HEK293 (cell line): ENCODE results near the gene SLC4A8.

Source experiments
- CTCF ChIA-PET: fragments of 350-600 bp; formaldehyde crosslinking; extraction: SDS; loops from one replicate; lab custom pipeline; 2021; ENCODE audit warnings: antibody characterized with exemption; lab: Yijun Ruan, JAX
- POLR2A ChIA-PET: fragments of 300-600 bp; formaldehyde crosslinking; extraction: SDS; loops from one replicate; lab custom pipeline; 2020; ENCODE audit warnings: antibody characterized with exemption, inconsistent platforms; lab: Yijun Ruan, JAX
- H3K27ac ChIP-seq: fragments of 200-500 bp; sonication (Bioruptor generic); 2 replicates; pipeline ENCODE4 v1.5.1; 2014; ENCODE audit warnings: low read depth, low read length, control low read depth, inconsistent platforms; ENCODE audit errors: extremely low read depth
- H3K36me3 ChIP-seq, 2 experiments: fragments of 200-500 bp in 1 of 2; sonication (Bioruptor generic) in 1 of 2; 1 replicate in 1 of 2; 2 replicates in 1 of 2; pipeline ENCODE4 v1.5.1; 2014 to 2017; ENCODE audit warnings: inconsistent platforms in 2 of 2, low read length in 2 of 2; ENCODE audit not compliant: control insufficient read depth in 2 of 2, insufficient read depth in 1 of 2
- H3K4me1 ChIP-seq: fragments of 200-500 bp; sonication (Bioruptor generic); 2 replicates; pipeline ENCODE4 v1.5.1; 2014; ENCODE audit warnings: mild to moderate bottlenecking, low read length, inconsistent platforms; ENCODE audit not compliant: control insufficient read depth, insufficient read depth
- H3K4me3 ChIP-seq: 2 replicates; pipeline ENCODE4 v1.5.1; 2011; ENCODE audit warnings: low read depth, mild to moderate bottlenecking, control low read depth, low read length, moderate library complexity
- H3K9me3 ChIP-seq: fragments of 200-500 bp; sonication (Bioruptor generic); 2 replicates; pipeline ENCODE4 v1.5.1; 2014; ENCODE audit warnings: low read depth, low read length, inconsistent platforms; ENCODE audit not compliant: control insufficient read depth, insufficient read depth
- BCL11B ChIP-seq: fragments of 450-650 bp; formaldehyde crosslinking; IDR thresholded peaks from 2 replicates; pipeline ENCODE4 v1.5.1; 2016; ENCODE audit warnings: low read depth, missing biosample characterization, missing genetic modification characterization
- EGR2 ChIP-seq: fragments of 450-650 bp; formaldehyde crosslinking; IDR thresholded peaks from 2 replicates; pipeline ENCODE4 v1.5.1; 2016; ENCODE audit warnings: low read depth, missing biosample characterization, missing genetic modification characterization
- GFI1B ChIP-seq: fragments of 450-650 bp; formaldehyde crosslinking; IDR thresholded peaks from 2 replicates; pipeline ENCODE4 v1.5.1; 2016; ENCODE audit warnings: missing biosample characterization, missing genetic modification characterization
- GLIS1 ChIP-seq: fragments of 450-650 bp; formaldehyde crosslinking; IDR thresholded peaks from 2 replicates; pipeline ENCODE4 v1.5.1; 2016; ENCODE audit warnings: missing biosample characterization, missing genetic modification characterization
- HOXA7 ChIP-seq: sonication (generic); formaldehyde crosslinking; IDR thresholded peaks from 2 replicates; pipeline ENCODE4 v1.8.1; 2022; ENCODE audit warnings: missing genetic modification reagents, borderline replicate concordance
- IKZF3 ChIP-seq: fragments of 450-650 bp; IDR thresholded peaks from 2 replicates; pipeline ENCODE4 v1.5.0; 2018; ENCODE audit warnings: missing biosample characterization, mild to moderate bottlenecking, missing genetic modification characterization, moderate library complexity
- KLF1 ChIP-seq: fragments of 450-650 bp; formaldehyde crosslinking; IDR thresholded peaks from 2 replicates; pipeline ENCODE4 v1.5.1; 2016; ENCODE audit warnings: missing biosample characterization, missing genetic modification characterization
- OSR2 ChIP-seq: fragments of 450-650 bp; formaldehyde crosslinking; IDR thresholded peaks from 2 replicates; pipeline ENCODE4 v1.5.1; 2016; ENCODE audit warnings: missing biosample characterization, missing genetic modification characterization
- ZBTB17 ChIP-seq: fragments of 450-650 bp; formaldehyde crosslinking; IDR thresholded peaks from 2 replicates; pipeline ENCODE4 v1.5.1; 2016; ENCODE audit warnings: missing biosample characterization, missing genetic modification characterization
- ZBTB48 ChIP-seq: fragments of 450-650 bp; formaldehyde crosslinking; IDR thresholded peaks from 2 replicates; pipeline ENCODE4 v1.5.1; 2016; ENCODE audit warnings: missing biosample characterization, missing genetic modification characterization
- ZIC2 ChIP-seq: fragments of 450-650 bp; formaldehyde crosslinking; IDR thresholded peaks from 2 replicates; pipeline ENCODE4 v1.5.1; 2016; ENCODE audit warnings: missing biosample characterization, missing genetic modification characterization
- ZNF169 ChIP-seq: fragments of 450-650 bp; formaldehyde crosslinking; IDR thresholded peaks from 2 replicates; pipeline ENCODE4 v1.5.1; 2016; ENCODE audit warnings: missing biosample characterization, missing genetic modification characterization
- ZNF341 ChIP-seq: fragments of 450-650 bp; formaldehyde crosslinking; IDR thresholded peaks from 2 replicates; pipeline ENCODE4; 2016; ENCODE audit warnings: low read depth, missing biosample characterization, missing genetic modification characterization
- ZNF394 ChIP-seq: fragments of 450-650 bp; formaldehyde crosslinking; IDR thresholded peaks from 2 replicates; pipeline ENCODE4 v1.5.1; 2016; ENCODE audit warnings: missing biosample characterization, missing genetic modification characterization, mild to moderate bottlenecking, moderate library complexity, borderline replicate concordance
- ZNF558 ChIP-seq: fragments of 450-650 bp; formaldehyde crosslinking; IDR thresholded peaks from 2 replicates; pipeline ENCODE4 v1.5.1; 2016; ENCODE audit warnings: missing biosample characterization, missing genetic modification characterization
- ZNF747 ChIP-seq: fragments of 450-650 bp; formaldehyde crosslinking; IDR thresholded peaks from 2 replicates; pipeline ENCODE4 v1.5.1; 2016; ENCODE audit warnings: missing biosample characterization, missing genetic modification characterization
- ZNF777 ChIP-seq: fragments of 450-650 bp; formaldehyde crosslinking; IDR thresholded peaks from 2 replicates; pipeline ENCODE4 v1.5.1; 2017; ENCODE audit warnings: missing biosample characterization, missing genetic modification characterization, borderline replicate concordance
- ZSCAN16 ChIP-seq: fragments of 450-650 bp; formaldehyde crosslinking; IDR thresholded peaks from 2 replicates; pipeline ENCODE4 v1.5.1; 2016; ENCODE audit warnings: missing biosample characterization, missing genetic modification characterization
- ZSCAN23 ChIP-seq: fragments of 450-650 bp; formaldehyde crosslinking; IDR thresholded peaks from 2 replicates; pipeline ENCODE4 v1.5.1; 2016; ENCODE audit warnings: missing biosample characterization, missing genetic modification characterization
- ZXDB ChIP-seq: fragments of 450-650 bp; formaldehyde crosslinking; IDR thresholded peaks from 2 replicates; pipeline ENCODE4 v1.5.1; 2016; ENCODE audit warnings: missing biosample characterization, missing genetic modification characterization
- TF ChIP-seq, protein P1 (sequence below): fragments of 450-650 bp; formaldehyde crosslinking; IDR thresholded peaks from 2 replicates; pipeline ENCODE4 v1.5.1; 2016; ENCODE audit warnings: missing biosample characterization, missing genetic modification characterization
- TF ChIP-seq, protein P2 (sequence below): fragments of 450-650 bp; formaldehyde crosslinking; IDR thresholded peaks from 2 replicates; pipeline ENCODE4 v1.5.1; 2016; ENCODE audit warnings: missing biosample characterization, missing genetic modification characterization
- TF ChIP-seq, protein P3 (sequence below): fragments of 450-650 bp; formaldehyde crosslinking; IDR thresholded peaks from 2 replicates; pipeline ENCODE4 v1.5.1; 2016; ENCODE audit warnings: missing biosample characterization, missing genetic modification characterization, borderline replicate concordance
- TF ChIP-seq, protein P4 (sequence below): fragments of 450-650 bp; formaldehyde crosslinking; IDR thresholded peaks from 2 replicates; pipeline ENCODE4 v1.5.1; 2016; ENCODE audit warnings: missing biosample characterization, missing genetic modification characterization
- TF ChIP-seq, protein P5 (sequence below): fragments of 450-650 bp; formaldehyde crosslinking; IDR thresholded peaks from 2 replicates; pipeline ENCODE4 v1.5.1; 2016; ENCODE audit warnings: missing biosample characterization, missing genetic modification characterization

SLC4A8 gene

DNA sequence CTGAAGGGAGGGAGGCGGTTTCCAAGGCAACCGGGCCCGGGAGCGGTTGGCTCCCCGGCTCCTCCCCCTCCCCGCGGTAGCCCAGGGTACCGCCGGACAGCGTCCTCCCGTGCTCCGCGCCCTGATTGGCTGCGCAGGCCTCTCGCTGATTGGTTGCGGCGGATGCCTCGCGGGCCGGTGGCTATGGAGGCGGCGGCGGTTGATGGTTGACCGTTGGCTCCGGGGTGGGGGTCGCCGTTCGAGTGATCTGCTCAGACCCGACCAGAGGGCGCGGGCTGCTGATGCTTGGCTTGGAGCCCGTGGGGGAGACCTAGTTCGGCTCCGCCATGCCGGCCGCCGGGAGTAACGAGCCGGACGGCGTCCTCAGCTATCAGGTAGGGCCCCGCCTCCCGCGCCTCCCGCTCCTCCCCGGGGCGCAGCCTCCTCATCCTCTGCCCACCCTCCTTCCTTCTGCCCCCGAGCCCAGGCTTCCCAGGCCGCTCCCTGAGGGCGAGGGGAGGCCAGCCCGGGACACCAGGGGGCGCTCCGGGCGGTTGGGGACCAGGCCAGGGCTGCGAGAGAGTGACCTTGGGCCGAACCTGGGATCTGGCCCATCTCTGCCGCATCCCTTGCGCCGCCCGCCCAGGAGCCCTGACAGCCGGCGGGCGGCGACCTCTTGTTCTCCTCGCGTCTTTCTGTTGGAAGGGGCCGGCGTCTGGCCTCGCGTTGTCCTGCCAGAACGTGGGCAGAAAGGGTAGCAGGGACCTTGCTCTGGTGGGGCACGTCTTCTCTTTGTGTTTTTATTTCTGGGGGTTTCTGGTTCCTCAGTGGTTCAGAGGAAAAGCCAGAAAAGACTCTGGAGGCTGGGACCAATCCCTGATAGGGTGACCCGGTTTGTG, at the start of gene SLC4A8 (continued):
- TF ChIP-seq, protein P1, sequence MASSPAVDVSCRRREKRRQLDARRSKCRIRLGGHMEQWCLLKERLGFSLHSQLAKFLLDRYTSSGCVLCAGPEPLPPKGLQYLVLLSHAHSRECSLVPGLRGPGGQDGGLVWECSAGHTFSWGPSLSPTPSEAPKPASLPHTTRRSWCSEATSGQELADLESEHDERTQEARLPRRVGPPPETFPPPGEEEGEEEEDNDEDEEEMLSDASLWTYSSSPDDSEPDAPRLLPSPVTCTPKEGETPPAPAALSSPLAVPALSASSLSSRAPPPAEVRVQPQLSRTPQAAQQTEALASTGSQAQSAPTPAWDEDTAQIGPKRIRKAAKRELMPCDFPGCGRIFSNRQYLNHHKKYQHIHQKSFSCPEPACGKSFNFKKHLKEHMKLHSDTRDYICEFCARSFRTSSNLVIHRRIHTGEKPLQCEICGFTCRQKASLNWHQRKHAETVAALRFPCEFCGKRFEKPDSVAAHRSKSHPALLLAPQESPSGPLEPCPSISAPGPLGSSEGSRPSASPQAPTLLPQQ (tag by site-specific recombination), result peak; percentile 27; the same call in 1 of the 2 replicates
- TF ChIP-seq ZBTB17 (tag by site-specific recombination), result peak; percentile 84
- TF ChIP-seq GFI1B (tag by site-specific recombination), result no peak
- TF ChIP-seq ZIC2 (tag by site-specific recombination), result 0 out of 2 replicates have a peak, but pooled peaks have one; percentile 25
- 0 out of 2 replicates have a peak, but pooled peaks have one; percentile 18 for TF ChIP-seq IKZF3 (tag by site-specific recombination)
- peak; percentile 54 for TF ChIP-seq GLIS1
- TF ChIP-seq EGR2 (tag by site-specific recombination), result peak; percentile 87
- peak; percentile 73 for TF ChIP-seq OSR2
- peak; percentile 56 for TF ChIP-seq KLF1
- TF ChIP-seq, protein P2, sequence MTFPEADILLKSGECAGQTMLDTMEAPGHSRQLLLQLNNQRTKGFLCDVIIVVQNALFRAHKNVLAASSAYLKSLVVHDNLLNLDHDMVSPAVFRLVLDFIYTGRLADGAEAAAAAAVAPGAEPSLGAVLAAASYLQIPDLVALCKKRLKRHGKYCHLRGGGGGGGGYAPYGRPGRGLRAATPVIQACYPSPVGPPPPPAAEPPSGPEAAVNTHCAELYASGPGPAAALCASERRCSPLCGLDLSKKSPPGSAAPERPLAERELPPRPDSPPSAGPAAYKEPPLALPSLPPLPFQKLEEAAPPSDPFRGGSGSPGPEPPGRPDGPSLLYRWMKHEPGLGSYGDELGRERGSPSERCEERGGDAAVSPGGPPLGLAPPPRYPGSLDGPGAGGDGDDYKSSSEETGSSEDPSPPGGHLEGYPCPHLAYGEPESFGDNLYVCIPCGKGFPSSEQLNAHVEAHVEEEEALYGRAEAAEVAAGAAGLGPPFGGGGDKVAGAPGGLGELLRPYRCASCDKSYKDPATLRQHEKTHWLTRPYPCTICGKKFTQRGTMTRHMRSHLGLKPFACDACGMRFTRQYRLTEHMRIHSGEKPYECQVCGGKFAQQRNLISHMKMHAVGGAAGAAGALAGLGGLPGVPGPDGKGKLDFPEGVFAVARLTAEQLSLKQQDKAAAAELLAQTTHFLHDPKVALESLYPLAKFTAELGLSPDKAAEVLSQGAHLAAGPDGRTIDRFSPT (tag by site-specific recombination), result peak; percentile 27; the same call in 1 of the 2 replicates
- no peak for TF ChIP-seq HOXA7 (CRISPR knock-in tag)
- no peak for TF ChIP-seq ZSCAN16
- peak; percentile 72 for TF ChIP-seq ZNF341
- TF ChIP-seq ZNF394 (tag by site-specific recombination), result peak; percentile 36; the same call in 1 of the 2 replicates
- TF ChIP-seq, all 188 proteins: peak for 47

DNA sequence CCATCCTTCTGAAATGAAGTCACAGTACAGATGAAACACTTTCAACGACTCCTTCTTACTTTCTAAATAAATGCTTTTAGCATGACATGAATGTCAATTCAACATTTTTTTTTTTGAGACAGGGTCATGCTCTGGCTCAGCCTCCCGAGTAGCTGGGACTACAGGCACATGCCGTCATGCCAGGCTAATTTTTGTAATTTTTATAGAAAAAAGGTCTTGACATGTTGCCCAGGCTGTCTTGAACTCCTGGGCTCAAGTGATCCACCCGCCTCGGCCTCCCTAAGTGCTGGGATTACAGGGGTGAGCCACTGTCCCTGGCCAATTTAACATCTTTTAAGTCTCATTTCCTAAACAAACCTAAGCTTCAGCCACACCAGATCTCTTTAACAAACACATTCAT, 49.8 kb upstream of the SLC4A8 start:
- CTCF ChIA-PET, result interaction anchor here (0.6 to 1.3 kb wide), 2 partner anchors 19 to 34 kb away, joined by 4 to 5 read pairs; no protein-coding TSS in a partner anchor
- Histone ChIP-seq H3K4me1 (peaks cover 14% of the 10 kb centered on the region), H3K27ac (no peak overlapping the region), H3K9me3 (no peaks in the 10 kb centered on the region), H3K4me3 (no peak overlapping the region), H3K36me3 (peaks cover 4 to 40% of the 10 kb centered on the region in 2 experiments; a peak in 2 of 3 replicates)
- POLR2A ChIA-PET, result no interaction called here
- TF ChIP-seq, protein P3, sequence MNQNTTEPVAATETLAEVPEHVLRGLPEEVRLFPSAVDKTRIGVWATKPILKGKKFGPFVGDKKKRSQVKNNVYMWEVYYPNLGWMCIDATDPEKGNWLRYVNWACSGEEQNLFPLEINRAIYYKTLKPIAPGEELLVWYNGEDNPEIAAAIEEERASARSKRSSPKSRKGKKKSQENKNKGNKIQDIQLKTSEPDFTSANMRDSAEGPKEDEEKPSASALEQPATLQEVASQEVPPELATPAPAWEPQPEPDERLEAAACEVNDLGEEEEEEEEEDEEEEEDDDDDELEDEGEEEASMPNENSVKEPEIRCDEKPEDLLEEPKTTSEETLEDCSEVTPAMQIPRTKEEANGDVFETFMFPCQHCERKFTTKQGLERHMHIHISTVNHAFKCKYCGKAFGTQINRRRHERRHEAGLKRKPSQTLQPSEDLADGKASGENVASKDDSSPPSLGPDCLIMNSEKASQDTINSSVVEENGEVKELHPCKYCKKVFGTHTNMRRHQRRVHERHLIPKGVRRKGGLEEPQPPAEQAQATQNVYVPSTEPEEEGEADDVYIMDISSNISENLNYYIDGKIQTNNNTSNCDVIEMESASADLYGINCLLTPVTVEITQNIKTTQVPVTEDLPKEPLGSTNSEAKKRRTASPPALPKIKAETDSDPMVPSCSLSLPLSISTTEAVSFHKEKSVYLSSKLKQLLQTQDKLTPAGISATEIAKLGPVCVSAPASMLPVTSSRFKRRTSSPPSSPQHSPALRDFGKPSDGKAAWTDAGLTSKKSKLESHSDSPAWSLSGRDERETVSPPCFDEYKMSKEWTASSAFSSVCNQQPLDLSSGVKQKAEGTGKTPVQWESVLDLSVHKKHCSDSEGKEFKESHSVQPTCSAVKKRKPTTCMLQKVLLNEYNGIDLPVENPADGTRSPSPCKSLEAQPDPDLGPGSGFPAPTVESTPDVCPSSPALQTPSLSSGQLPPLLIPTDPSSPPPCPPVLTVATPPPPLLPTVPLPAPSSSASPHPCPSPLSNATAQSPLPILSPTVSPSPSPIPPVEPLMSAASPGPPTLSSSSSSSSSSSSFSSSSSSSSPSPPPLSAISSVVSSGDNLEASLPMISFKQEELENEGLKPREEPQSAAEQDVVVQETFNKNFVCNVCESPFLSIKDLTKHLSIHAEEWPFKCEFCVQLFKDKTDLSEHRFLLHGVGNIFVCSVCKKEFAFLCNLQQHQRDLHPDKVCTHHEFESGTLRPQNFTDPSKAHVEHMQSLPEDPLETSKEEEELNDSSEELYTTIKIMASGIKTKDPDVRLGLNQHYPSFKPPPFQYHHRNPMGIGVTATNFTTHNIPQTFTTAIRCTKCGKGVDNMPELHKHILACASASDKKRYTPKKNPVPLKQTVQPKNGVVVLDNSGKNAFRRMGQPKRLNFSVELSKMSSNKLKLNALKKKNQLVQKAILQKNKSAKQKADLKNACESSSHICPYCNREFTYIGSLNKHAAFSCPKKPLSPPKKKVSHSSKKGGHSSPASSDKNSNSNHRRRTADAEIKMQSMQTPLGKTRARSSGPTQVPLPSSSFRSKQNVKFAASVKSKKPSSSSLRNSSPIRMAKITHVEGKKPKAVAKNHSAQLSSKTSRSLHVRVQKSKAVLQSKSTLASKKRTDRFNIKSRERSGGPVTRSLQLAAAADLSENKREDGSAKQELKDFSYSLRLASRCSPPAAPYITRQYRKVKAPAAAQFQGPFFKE (tag by site-specific recombination), result no peak
- no peak for TF ChIP-seq ZNF558 (tag by site-specific recombination)
- no peak for TF ChIP-seq ZNF777 (tag by site-specific recombination)
- TF ChIP-seq, protein P4, sequence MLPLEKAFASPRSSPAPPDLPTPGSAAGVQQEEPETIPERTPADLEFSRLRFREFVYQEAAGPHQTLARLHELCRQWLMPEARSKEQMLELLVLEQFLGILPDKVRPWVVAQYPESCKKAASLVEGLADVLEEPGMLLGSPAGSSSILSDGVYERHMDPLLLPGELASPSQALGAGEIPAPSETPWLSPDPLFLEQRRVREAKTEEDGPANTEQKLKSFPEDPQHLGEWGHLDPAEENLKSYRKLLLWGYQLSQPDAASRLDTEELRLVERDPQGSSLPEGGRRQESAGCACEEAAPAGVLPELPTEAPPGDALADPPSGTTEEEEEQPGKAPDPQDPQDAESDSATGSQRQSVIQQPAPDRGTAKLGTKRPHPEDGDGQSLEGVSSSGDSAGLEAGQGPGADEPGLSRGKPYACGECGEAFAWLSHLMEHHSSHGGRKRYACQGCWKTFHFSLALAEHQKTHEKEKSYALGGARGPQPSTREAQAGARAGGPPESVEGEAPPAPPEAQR (tag by site-specific recombination), result no peak
- no peak for TF ChIP-seq ZBTB48
- TF ChIP-seq ZSCAN23 (tag by site-specific recombination), result no peak
- no peak for TF ChIP-seq ZNF169 (tag by site-specific recombination)
- TF ChIP-seq, protein P5, sequence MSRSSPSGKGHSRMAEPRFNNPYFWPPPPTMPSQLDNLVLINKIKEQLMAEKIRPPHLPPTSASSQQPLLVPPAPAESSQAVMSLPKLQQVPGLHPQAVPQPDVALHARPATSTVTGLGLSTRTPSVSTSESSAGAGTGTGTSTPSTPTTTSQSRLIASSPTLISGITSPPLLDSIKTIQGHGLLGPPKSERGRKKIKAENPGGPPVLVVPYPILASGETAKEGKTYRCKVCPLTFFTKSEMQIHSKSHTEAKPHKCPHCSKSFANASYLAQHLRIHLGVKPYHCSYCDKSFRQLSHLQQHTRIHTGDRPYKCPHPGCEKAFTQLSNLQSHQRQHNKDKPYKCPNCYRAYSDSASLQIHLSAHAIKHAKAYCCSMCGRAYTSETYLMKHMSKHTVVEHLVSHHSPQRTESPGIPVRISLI (tag by site-specific recombination), result no peak
- TF ChIP-seq ZNF747 (tag by site-specific recombination), result no peak
- TF ChIP-seq BCL11B, result no peak
- no peak for TF ChIP-seq ZXDB (tag by site-specific recombination)
